GM12878 (cell line): ENCODE measurements around the gene CTBP1. TPM values are rescaled to one million over a fixed set of nuclear protein-coding genes. Genes with fewer than 3 reads are reported as not detected.

Experiments
- ATAC-seq: fragments of 200-7000 bp; cut with Tn5 transposase; 3 replicates; pipeline ENCODE4 v1.9.1; 2020; ENCODE audit warnings: mild to moderate bottlenecking, moderate library complexity
- BruUV-seq: library from RNA; stranded (reverse); fragments of 400-500 nt; replicated peaks from 2 replicates; lab custom pipeline; 2021; lab: Mats Ljungman, UMichigan
- CTCF ChIA-PET: fragments of 300-600 bp; sonication (Branson Sonifier 250); formaldehyde crosslinking; extraction: SDS; loops from one replicate; lab custom pipeline; 2021; ENCODE audit warnings: inconsistent platforms; lab: Yijun Ruan, JAX
- POLR2A ChIA-PET: fragments of 350-600 bp; formaldehyde crosslinking; extraction: SDS; loops from one replicate; lab custom pipeline; 2021; ENCODE audit warnings: inconsistent platforms; lab: Charles Lee
- RAD21 ChIA-PET: fragments of 300-600 bp; sonication (Branson Sonifier 250); formaldehyde crosslinking; loops from one replicate; lab custom pipeline; 2023; ENCODE audit warnings: antibody characterized with exemption; ENCODE audit not compliant: unreplicated experiment; lab: Charles Lee
- SMC1A ChIA-PET: fragments of 300-600 bp; sonication (Branson Sonifier 250); formaldehyde crosslinking; loops from one replicate; lab custom pipeline; 2023; ENCODE audit not compliant: unreplicated experiment, uncharacterized antibody; lab: Charles Lee
- DNase-seq: peaks from one replicate; pipeline ENCODE4 v3.0.0-alpha.2; 2011; ENCODE audit warnings: low read depth, low spot score
- FAIRE-seq: peaks from 3 replicates; lab custom pipeline; 2011; peaks lifted over from hg19 to GRCh38; lab: Jason Lieb, UNC
- H2AFZ ChIP-seq: 2 replicates; pipeline ENCODE4 v1.6.0; 2011; ENCODE audit warnings: low read depth, low read length, control low read depth; ENCODE audit not compliant: control insufficient read depth
- H3K27ac ChIP-seq: 2 replicates; pipeline ENCODE4 v1.5.1; 2011; ENCODE audit warnings: control low read depth; ENCODE audit not compliant: control insufficient read depth, insufficient read depth
- H3K27me3 ChIP-seq, 2 experiments: replicated peaks in 1 of 2; 2 replicates each; pipeline versions ENCODE4 v1.6.0 to v1.6.1; 2011; ENCODE audit warnings: low read length in 1 of 2; ENCODE audit not compliant: control insufficient read depth in 2 of 2, insufficient read depth in 2 of 2
- H3K36me3 ChIP-seq, 2 experiments: 2 replicates each; pipeline ENCODE4 v1.5.1; 2011; ENCODE audit warnings: low read length in 1 of 2; ENCODE audit not compliant: control insufficient read depth in 2 of 2, insufficient read depth in 2 of 2
- H3K4me1 ChIP-seq: 2 replicates; pipeline ENCODE4 v1.6.1; 2011; ENCODE audit warnings: mild to moderate bottlenecking, low read length, moderate library complexity, mixed read lengths; ENCODE audit not compliant: control insufficient read depth, insufficient read depth
- H3K4me2 ChIP-seq: 2 replicates; pipeline ENCODE4 v1.6.0; 2011; ENCODE audit warnings: control low read depth; ENCODE audit not compliant: control insufficient read depth, insufficient read depth
- H3K4me3 ChIP-seq: fragments of 200-600 bp; sonication (generic); 2 replicates; pipeline ENCODE4 v1.5.1; 2016
- H3K79me2 ChIP-seq: 2 replicates; pipeline ENCODE4 v1.6.0; 2011; ENCODE audit warnings: low read length; ENCODE audit not compliant: control insufficient read depth, insufficient read depth
- H3K9ac ChIP-seq: 2 replicates; pipeline ENCODE4 v1.8.0; 2011; ENCODE audit warnings: low read length, control low read depth, mixed read lengths; ENCODE audit not compliant: control insufficient read depth, insufficient read depth
- H3K9me3 ChIP-seq: replicated peaks from 3 replicates; pipeline ENCODE4 v1.5.1; 2011; ENCODE audit warnings: mild to moderate bottlenecking, low read length; ENCODE audit not compliant: control insufficient read depth, insufficient read depth
- H4K20me1 ChIP-seq: 2 replicates; pipeline ENCODE4 v1.6.0; 2011; ENCODE audit not compliant: control insufficient read depth, insufficient read depth
- FOS ChIP-seq: IDR thresholded peaks from 3 replicates; pipeline ENCODE4 v1.6.1; 2011; ENCODE audit warnings: borderline replicate concordance; ENCODE audit not compliant: insufficient read length; ENCODE audit errors: extremely low read depth
- GATAD2B ChIP-seq: fragments of 450-650 bp; conservative IDR thresholded peaks from 2 replicates; pipeline ENCODE4 v1.6.1; 2017; ENCODE audit warnings: low read depth, mild to moderate bottlenecking, moderate library complexity
- LARP7 ChIP-seq: fragments of 450-650 bp; IDR thresholded peaks from 2 replicates; pipeline ENCODE4 v1.6.1; 2017; ENCODE audit warnings: mild to moderate bottlenecking
- NFYA ChIP-seq: IDR thresholded peaks from 2 replicates; pipeline ENCODE4 v1.6.1; 2011; ENCODE audit warnings: low read depth, mild to moderate bottlenecking, low read length, improper control_type of control experiment, borderline replicate concordance
- NFYB ChIP-seq: IDR thresholded peaks from 2 replicates; pipeline ENCODE4 v1.6.1; 2011; ENCODE audit warnings: low read depth, mild to moderate bottlenecking, low read length, improper control_type of control experiment, moderate library complexity; ENCODE audit not compliant: insufficient read depth
- NRF1 ChIP-seq: conservative IDR thresholded peaks from 2 replicates; pipeline ENCODE4 v1.6.1; 2011; ENCODE audit warnings: mild to moderate bottlenecking, low read depth, low read length, improper control_type of control experiment
- RUNX3 ChIP-seq: IDR thresholded peaks from 2 replicates; pipeline ENCODE4 v1.6.1; 2012; ENCODE audit warnings: low read length, inconsistent platforms
- SMC3 ChIP-seq: IDR thresholded peaks from 2 replicates; pipeline ENCODE4 v1.6.1; 2011; ENCODE audit warnings: low read length, improper control_type of control experiment, borderline replicate concordance
- SP1 ChIP-seq: IDR thresholded peaks from one replicate; pipeline ENCODE4 v1.6.1; 2011; ENCODE audit warnings: low read depth, low read length
- SUPT20H ChIP-seq: IDR thresholded peaks from 2 replicates; pipeline ENCODE4 v1.6.1; 2011; ENCODE audit warnings: low read depth, mild to moderate bottlenecking, low read length, moderate library complexity, borderline replicate concordance; ENCODE audit not compliant: control insufficient read depth
- TAF1 ChIP-seq: IDR thresholded peaks from 2 replicates; pipeline ENCODE4 v1.6.1; 2011; ENCODE audit warnings: mild to moderate bottlenecking, low read depth, low read length, borderline replicate concordance
- ZBED1 ChIP-seq: IDR thresholded peaks from 2 replicates; pipeline ENCODE4 v1.6.1; 2016; ENCODE audit warnings: borderline replicate concordance
- ZNF207 ChIP-seq: fragments of 450-650 bp; IDR thresholded peaks from 2 replicates; pipeline ENCODE4 v1.6.1; 2014; ENCODE audit warnings: antibody characterized with exemption, mild to moderate bottlenecking, borderline replicate concordance
- ZNF217 ChIP-seq: fragments of 450-650 bp; IDR thresholded peaks from 2 replicates; pipeline ENCODE4 v1.6.1; 2017; ENCODE audit warnings: antibody characterized with exemption, mild to moderate bottlenecking
- ZZZ3 ChIP-seq: IDR thresholded peaks from 2 replicates; pipeline ENCODE4 v1.6.1; 2011; ENCODE audit warnings: low read depth; ENCODE audit not compliant: control insufficient read depth, insufficient read length
- in situ Hi-C: fragments of 300-500 bp; cut with MboI; formaldehyde crosslinking; loops from 9 replicates; pipeline ENCODE4 v1.14.3; 2018; ENCODE audit warnings: mixed read lengths
- intact Hi-C: fragments of 100-400 bp; cut with micrococcal nuclease; formaldehyde crosslinking; loops from one replicate; pipeline ENCODE4 v1.14.2; 2022; ENCODE audit not compliant: unreplicated experiment
- polyA plus RNA-seq, 11 experiments: library from polyadenylated mRNA; depleted of rRNA in 4 of 11; unstranded in 6 of 11; stranded (reverse) in 5 of 11; fragments of >200 nt; fragmentation: Nextera tagmentation in 4 of 11; fragmentation: Illumina TruSeq in 1 of 11; extraction: Ambion mirVana in 4 of 11; extraction: Trizol in 1 of 11; gene quantifications; 1 replicate in 1 of 11; 2 replicates in 10 of 11; pipeline versions ENCODE4 v1.2.1 to v1.2.3, GENCODE V29; 2011 to 2016; ENCODE audit warnings: inconsistent platforms in 2 of 11, missing spikeins in 2 of 11, low read depth in 1 of 11
- total RNA-seq, 4 experiments: library from RNA; depleted of rRNA in 3 of 4; stranded (reverse); fragments of >200 nt in 3 of 4; fragmentation: Illumina TruSeq in 1 of 4; extraction: Trizol in 1 of 4; gene quantifications; 2 replicates each; pipeline versions ENCODE4 v1.2.1 to v1.2.3, GENCODE V29; 2013 to 2021
- TF ChIP-seq, protein P1 (sequence below): fragments of 450-650 bp; IDR thresholded peaks from 2 replicates; pipeline ENCODE4 v1.6.1; 2017; ENCODE audit warnings: low read depth, mild to moderate bottlenecking, moderate library complexity
- TF ChIP-seq, protein P2 (sequence below): fragments of 450-650 bp; IDR thresholded peaks from 2 replicates; pipeline ENCODE4 v1.6.1; 2018; ENCODE audit warnings: mild to moderate bottlenecking, low read depth, moderate library complexity; ENCODE audit not compliant: partially characterized antibody

The CTBP1 gene
- total and polyA plus RNA-seq, 10 of the 15 experiments (the other 5 are each of a cell fraction or from before 2014, with no cell fraction given): 7.4 to 182 (median 63.1) TPM

DNA sequence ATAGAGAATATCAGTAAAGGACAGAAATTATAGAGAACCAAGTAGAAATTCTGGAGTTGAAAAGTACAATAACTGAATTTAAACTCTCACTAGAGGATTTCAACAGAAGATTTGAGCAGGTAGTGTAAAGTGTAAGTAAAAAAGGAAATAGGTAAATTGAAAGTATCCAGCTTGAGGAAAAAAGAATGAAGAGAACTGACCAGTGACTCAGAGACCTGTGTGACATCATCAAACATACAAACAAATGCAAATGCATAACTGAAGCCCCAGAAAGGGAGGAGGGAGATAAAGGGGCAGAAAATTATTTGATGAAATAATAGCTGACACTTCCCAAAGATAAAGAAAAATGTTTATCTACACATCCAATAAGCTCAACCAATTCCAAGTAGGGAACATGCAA is 68.3 kb downstream of the CTBP1 start:
- peaks cover 17% of the 10 kb centered on the region for H3K4me1 ChIP-seq
- no TSS peak for BruUV-seq
- intact Hi-C loops: loop anchor here (5.0 kb wide), 2 partner anchors 37 to 67 kb away; partner anchors contain the start of gene CTBP1

More for the DNA sequence above, 68.3 kb downstream of the CTBP1 start:
- ChIA-PET SMC1A (interaction anchor here (0.5 to 1.5 kb wide), 3 partner anchors 10 to 598 kb away, joined by 3 to 4 read pairs (median 3); no protein-coding TSS in a partner anchor), POLR2A (no interaction called here), CTCF (interaction anchor here (2.1 kb wide), 1 partner anchor 13 kb away, joined by 5 read pairs; no protein-coding TSS in a partner anchor)
- no peaks in the 10 kb centered on the region for H4K20me1 ChIP-seq
- no peaks in the 10 kb centered on the region for H3K27me3 ChIP-seq
- no peak overlapping the region for H2AFZ ChIP-seq
- H3K9me3 ChIP-seq: peaks cover 17% of the 10 kb centered on the region
- in situ Hi-C loops: no loop called here
- no peak overlapping the region for H3K27ac ChIP-seq
- no peak overlapping the region for H3K4me2 ChIP-seq
- FAIRE-seq: no peak
- no peak for DNase-seq
- no peak overlapping the region for H3K4me3 ChIP-seq
- TF ChIP-seq, protein P1, sequence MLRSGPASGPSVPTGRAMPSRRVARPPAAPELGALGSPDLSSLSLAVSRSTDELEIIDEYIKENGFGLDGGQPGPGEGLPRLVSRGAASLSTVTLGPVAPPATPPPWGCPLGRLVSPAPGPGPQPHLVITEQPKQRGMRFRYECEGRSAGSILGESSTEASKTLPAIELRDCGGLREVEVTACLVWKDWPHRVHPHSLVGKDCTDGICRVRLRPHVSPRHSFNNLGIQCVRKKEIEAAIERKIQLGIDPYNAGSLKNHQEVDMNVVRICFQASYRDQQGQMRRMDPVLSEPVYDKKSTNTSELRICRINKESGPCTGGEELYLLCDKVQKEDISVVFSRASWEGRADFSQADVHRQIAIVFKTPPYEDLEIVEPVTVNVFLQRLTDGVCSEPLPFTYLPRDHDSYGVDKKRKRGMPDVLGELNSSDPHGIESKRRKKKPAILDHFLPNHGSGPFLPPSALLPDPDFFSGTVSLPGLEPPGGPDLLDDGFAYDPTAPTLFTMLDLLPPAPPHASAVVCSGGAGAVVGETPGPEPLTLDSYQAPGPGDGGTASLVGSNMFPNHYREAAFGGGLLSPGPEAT: no peak
- TF ChIP-seq ZNF207 (no peak), SP1 (no peak), ZNF217 (no peak), FOS (no peak), NFYB (no peak), NRF1 (no peak), GATAD2B (no peak), LARP7 (no peak), SUPT20H (no peak), ZBED1 (no peak), RUNX3 (no peak), SMC3 (no peak), ZZZ3 (no peak), TAF1 (no peak), NFYA (no peak)
- TF ChIP-seq, protein P2, sequence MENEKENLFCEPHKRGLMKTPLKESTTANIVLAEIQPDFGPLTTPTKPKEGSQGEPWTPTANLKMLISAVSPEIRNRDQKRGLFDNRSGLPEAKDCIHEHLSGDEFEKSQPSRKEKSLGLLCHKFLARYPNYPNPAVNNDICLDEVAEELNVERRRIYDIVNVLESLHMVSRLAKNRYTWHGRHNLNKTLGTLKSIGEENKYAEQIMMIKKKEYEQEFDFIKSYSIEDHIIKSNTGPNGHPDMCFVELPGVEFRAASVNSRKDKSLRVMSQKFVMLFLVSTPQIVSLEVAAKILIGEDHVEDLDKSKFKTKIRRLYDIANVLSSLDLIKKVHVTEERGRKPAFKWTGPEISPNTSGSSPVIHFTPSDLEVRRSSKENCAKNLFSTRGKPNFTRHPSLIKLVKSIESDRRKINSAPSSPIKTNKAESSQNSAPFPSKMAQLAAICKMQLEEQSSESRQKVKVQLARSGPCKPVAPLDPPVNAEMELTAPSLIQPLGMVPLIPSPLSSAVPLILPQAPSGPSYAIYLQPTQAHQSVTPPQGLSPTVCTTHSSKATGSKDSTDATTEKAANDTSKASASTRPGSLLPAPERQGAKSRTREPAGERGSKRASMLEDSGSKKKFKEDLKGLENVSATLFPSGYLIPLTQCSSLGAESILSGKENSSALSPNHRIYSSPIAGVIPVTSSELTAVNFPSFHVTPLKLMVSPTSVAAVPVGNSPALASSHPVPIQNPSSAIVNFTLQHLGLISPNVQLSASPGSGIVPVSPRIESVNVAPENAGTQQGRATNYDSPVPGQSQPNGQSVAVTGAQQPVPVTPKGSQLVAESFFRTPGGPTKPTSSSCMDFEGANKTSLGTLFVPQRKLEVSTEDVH: no peak
- TF ChIP-seq, all 136 proteins: peak for 0
- Histone ChIP-seq H3K9ac (no peak overlapping the region), H3K36me3 (no peaks in the 10 kb centered on the region), H3K79me2 (no peaks in the 10 kb centered on the region)
- no peak for ATAC-seq
- RAD21 ChIA-PET: no interaction called here
